Measurements from ENCODE around the gene IRF2.

The IRF2 gene

DNA sequence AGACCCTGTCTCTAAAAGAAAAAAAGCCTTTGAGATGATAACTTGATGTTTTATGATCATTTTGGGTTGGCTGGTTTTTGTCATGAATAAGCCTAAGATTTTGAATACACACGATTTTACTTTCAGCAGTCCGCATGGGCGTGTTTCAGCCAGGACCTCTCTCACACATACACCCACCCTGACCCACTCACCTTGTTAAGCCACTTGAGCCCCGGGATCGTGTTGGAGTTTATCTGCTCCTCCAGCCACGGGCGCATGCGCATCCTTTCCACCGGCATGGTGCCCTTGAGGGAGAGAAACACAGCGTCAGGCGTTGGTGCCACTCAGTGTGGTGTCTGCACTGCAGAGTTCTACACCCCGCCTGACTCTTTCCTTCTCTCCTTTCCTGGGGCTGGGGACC lies 45.6 kb downstream of the IRF2 start:
- FAIRE-seq: no peak

DNA sequence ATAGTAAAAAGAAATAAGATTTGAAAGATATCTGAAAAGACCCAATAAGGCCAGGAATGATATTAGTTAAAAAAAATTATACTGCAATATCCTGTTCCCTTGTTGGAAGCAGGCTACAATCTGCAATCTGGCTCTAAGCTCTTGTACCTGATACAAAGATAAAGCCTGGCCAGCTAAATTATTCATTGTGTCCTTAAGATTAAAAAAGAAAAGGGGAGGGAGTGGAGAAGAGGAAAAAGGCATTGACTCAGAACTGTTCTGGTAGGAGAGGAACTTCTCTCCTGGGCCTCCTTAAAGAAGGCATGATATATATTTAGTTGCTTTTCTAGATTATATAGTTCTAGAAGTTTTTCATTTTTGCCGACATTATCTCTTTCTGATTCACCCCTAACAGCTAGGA lies 46.7 kb downstream of the IRF2 start:
- FAIRE-seq: no peak

DNA sequence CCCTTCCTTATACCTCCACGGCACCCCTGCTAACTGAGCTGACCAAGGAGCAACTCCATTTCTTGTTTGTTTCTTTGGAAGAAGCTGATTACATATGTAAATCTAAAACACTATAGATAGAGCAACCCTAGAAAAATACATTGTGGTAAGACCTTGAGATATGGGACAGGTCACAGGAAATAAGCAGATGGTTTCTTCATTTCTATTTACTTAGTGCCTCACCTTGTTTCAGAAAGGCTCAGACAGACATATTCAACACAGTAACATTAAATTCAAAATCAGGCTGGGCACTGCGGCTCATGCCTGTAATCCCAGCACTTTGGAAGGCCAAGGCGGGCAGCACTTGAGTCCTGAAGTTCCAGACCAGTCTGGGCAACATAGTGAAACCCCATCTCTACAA lies 47.3 kb downstream of the IRF2 start:
- FAIRE-seq: no peak

DNA sequence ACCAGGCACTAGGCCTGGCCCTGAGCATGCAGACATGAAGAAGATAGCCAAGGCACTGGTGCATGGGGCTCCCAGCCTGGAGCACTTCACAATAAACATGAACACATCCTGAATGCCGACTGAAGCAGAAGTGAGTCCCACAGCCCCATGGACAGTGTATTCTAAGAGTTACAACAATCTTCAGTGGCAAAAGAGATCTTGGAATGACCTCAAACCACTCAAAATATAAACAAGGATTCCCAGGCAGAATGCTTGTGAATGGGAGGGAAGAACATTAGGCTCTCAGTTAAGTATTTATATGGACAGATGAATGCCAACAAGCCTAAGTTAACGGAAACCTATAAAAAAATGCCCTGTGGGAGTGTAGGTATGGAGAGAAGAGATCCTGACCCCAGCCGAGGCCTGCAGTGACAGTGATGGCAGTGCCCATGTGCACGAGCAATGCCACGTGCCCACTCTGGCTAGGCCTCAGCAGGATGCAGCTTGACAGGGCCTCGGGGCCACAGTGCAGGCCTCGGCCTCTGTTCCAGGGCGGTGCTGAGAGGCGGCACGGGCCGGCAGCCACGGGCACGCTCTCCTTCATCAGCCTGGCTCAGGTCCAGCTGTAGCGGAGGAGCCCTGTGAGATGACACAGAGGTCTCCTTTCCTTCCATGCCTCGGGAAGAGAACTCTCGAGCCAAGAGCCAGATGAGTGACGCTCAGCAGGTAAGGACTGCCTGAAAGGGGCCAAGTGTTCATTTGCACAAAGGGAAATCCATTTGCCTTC lies 49.2 kb downstream of the IRF2 start:
- no peak for FAIRE-seq

DNA sequence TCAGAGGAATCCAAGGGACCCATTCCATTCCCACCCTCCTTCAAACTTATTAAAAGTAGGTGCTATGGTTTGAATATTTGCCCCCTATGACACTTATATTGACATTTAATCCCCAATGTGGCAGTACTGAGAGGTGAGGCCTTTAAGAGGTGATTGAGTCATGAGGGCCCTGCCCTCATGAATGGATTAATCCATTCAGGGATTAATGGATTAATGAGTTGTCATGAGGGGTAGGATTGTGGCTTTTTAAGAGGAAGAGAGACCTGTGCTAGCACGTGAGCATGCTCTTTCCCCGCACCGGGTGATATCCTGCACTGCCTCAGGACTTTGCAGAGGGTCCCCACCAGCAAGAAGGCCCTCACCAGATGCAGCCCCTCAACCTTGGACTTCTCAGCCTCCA lies 50.1 kb downstream of the IRF2 start:
- no peak for FAIRE-seq

DNA sequence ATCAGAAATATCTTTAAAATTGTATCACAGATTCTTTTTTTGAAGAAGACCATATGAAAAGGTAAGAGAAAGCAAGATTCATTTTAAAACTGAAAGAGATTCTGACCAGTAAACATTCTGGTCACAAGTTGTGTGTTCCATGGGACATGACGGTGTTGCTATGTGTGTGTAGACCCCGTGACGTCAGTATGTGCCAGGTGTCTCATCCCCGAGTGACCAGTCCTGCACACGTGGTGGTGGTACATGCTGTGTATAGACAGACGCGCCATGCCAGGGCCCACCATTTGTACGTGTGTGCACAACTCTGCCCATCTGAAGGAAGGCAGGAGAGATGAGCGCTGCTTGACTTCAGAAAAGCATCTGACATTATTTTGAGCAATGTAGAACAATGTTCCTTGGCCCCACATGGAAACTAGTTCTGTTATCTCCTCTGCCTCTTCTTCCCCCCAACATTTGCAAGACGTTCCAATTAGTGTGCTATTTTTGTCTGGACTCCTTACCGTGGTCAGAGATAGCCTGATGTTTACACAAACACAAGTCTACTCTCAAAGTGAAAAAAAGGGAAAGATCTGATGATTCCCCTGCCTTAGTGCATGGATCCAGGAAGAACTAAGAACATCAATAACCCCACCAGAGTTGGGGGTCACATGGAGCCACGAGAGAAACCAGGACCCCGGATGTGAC lies 51.2 kb downstream of the IRF2 start:
- FAIRE-seq: no peak

DNA sequence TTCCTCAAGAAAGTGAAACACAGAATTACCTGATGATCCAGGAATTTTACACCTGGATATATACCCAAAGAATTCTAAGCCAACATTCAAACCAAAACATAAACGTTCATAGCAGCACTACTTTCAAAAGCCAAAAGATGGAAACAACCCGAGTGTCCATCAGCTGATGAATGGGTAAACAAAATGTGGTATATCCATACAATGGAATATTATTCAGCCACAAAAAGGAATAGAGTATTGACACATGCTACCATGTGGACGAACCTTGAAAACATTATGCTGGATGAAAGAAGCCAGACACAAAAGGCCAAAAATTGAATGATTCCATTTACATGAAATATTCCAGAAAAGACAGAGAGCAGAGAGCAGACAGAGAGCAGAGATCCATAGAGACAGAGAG lies 52.0 kb downstream of the IRF2 start:
- FAIRE-seq: no peak

DNA sequence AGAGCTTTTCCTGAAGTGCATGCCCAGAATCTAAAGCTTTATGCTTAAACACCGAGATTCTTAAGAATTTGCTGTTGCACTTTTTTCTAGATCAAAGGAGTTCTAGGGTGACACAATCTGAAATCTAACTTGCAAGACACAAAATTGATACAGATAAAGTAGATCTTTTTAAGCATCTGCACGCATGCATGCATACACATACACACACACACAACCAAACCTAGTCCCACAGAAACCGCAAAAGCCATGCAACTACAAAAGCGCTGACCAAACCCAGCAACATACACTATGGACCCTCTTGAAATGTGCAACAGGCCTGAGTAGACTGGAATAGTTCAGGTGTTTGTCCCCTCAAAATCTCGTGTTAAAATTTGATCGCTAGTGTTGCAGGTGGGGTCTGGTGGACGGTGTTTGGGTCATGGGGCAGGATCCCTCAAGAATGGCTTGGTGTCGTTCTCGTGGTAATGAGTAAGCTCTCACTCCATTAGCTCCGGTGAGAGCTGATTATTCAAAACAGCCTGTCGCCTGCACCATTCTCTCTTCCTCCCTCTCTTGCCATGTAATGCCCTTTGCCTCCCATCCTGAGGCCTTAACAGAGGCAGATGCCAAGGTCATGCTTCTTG lies 52.7 kb downstream of the IRF2 start:
- no peak for FAIRE-seq

DNA sequence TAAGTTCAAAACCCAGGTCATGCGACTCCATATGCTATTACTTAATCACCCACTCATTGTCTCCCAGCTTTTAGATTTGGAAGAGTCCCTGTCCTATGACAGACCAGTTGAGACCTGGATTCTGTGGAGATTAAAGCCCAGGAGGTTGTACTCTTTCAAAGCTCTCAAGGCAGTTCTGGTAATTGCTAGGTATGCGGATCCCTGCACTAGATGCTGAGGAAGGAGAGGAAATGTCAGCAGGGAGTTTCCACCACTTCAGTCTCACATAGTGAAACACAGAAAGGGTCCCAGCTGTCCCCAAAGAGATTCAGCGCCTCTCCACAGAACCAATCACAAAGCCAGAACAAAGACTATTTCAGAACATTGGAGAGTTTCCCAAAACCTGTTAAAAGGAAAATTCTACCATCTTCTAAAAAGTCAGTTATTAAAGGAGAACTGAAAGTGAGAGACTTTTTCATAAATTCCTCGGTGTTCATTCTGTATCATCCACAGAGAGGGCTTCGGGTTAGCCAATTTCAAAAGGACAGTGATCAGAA lies 53.4 kb downstream of the IRF2 start:
- FAIRE-seq: no peak

DNA sequence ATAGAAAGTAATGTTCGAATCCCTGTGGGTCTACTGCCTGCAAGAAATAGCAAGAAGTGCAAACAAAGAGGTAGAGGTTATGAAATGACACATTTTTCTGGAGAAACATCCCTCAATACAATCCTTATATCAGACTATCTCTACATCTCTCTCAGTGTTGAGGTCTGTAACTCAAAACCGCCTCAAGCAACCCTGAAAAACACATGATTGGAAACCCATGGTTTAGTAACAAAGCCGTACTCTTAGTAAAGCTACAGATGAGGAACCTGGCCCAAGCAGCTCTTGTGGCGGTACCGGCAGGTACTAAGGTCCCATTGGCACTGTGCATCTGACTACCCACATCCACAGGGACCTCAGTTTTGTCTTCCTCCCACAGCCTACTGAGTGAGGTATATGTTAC lies 53.9 kb downstream of the IRF2 start:
- FAIRE-seq: no peak

DNA sequence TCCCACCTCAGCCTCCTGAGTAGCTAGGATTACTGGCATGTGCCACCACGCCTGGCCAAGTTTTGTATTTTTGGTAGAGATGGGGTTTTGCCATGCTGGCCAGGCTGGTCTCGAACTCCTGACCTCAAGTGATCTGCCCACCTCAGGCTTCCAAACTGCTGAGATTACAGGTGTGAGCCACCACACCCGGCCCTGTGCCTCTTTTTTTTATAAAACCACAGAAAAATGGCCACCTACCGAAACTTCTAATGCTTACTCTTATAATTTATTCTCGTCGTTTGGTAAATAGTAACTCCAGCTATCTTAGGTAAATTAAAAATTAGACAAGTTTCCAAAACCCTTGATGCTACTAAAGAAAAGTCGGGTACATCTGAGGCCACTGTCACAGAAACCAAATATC lies 54.4 kb downstream of the IRF2 start:
- no peak for FAIRE-seq

DNA sequence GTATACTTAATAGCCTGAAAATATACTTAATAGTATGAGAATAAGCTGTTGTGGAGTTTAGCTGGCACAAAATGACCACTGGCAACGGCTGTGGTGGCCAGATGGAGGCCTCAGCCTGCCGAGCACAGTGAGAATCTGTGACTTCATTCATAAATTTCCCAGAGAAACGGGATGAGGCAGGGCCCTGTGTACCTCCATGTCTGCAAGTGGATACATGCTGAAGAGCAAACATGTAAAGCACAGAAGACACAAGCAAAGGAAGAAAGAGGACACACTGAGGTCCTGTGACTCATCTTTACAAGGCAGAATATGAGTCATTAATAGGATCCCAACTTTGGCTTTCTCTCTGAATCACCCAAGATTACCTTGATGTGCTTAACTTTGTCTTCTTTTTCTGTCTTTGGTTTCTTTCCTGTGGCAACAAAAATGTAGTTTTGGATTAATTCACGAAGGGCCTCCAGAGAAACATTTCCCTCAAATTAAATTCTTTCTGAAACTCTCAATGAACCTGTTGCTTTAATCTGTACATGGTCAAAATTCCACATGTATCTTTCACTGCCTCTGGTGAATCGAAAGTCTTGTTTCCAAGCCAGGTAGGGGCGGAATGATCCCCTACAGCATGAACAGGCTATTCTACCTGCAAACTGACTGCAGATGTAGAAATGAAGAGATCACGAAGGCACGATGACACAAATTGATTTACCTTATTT lies 56.4 kb downstream of the IRF2 start:
- FAIRE-seq: no peak

DNA sequence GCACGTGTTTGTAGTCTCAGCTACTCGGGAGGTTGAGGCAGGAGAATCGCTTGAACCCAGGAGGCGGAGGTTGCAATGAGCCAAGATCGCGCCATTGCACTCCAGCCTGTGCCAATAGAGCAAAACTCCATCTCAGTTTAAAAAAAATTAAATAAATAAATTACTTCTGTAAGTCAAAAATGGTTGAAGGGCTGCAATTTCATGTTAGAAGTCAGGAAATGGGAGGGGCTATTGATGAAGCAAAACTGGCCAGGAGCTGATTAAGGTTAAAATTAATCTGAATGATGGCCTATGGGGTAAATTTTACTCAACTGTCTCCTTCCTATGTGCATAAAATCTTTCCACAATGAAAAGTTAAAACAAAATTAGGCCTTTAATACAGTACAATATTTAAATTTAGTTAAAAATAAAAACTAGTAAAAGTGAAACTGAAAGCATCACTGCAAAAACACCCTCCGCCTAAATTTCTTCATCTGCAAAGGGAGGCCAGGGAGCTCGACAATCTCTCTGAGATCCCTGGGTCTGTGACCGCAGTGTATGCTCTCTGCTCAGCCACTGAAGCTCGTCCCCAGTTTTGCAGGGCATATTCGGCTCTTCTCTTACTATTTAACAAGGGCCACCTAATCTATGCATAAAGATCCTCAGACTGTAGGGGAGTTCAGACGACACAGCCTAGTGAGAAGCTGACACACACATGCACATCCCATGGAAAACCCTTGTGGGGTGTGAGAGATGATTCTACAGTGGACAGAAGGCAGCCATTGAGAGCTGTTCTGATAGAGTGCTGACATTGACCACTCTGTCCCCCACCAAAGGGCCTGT lies 57.2 kb downstream of the IRF2 start:
- FAIRE-seq: no peak

DNA sequence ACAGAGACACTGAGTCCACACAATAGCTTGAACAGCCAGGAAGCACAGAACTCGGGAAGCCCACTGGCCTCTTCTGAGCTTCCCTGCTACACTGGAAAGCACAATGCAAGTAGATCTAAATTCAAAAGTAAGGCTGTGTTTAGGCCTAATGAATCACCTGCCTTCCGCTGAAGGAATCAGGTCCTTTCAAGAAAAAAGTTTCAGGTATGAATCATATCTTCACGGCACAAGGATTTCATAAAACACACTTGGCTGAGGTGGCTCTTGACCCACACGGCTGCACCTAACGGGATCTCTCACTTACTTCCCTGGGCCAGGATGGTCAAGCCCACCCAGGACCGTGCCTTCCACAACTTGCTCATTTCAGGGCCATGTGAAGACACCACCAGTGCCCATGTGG lies 59.3 kb downstream of the IRF2 start:
- FAIRE-seq: no peak

DNA sequence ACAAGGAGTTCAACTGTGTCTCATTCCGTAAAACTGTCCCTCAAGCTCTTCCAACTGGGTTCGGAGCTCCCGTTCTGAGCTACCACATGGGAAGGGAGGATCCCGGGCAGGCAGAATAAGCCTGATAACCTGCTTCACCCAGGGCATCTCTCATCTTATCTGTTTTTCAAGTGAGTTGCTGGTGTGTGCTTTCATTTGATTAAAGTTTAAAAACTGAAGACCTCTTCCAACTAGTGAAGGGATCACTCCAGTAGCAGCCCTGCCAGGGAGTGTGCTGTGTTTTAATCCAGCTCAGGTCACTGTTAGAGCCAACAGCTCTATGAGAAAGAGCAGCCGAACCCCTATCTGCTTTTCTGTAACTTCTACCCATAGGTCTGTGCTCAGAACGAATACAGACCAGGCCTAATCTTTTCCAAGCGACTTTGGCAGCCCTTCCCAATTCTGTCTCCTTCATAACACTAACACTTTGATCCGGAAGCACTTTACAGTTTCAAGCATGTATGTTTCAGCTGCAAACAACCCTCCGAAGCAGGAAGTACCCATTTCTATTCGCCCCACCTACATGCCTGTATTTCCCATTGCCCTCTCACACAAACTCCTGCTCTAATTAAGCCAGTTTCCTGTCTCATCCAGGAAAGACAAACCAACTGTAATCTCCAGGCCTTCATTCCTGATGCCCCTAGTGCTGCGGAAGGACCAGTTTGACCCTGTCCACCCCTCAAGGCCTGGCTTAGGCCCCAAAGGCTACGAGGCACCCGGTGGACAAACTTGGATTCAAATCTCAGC lies 60.9 kb downstream of the IRF2 start:
- no peak for FAIRE-seq

DNA sequence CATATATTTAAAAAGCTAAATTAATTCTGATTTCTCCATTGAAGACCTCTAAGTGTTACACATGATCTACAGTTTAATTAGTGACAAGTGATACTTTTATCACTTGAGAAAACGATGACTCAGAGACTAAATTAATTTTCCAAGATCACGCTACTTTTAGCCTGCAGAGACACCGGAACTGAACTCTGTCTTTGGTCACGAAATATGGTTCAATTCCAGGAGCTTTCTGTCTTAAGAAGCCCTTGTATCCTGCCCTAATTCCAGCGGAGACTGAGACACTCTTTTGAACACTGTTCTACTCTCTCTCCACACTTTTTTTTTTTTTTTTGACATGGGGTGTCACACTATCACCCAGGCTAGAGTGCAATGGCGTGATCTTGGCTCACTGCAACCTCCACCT lies 63.6 kb downstream of the IRF2 start:
- FAIRE-seq: no peak

DNA sequence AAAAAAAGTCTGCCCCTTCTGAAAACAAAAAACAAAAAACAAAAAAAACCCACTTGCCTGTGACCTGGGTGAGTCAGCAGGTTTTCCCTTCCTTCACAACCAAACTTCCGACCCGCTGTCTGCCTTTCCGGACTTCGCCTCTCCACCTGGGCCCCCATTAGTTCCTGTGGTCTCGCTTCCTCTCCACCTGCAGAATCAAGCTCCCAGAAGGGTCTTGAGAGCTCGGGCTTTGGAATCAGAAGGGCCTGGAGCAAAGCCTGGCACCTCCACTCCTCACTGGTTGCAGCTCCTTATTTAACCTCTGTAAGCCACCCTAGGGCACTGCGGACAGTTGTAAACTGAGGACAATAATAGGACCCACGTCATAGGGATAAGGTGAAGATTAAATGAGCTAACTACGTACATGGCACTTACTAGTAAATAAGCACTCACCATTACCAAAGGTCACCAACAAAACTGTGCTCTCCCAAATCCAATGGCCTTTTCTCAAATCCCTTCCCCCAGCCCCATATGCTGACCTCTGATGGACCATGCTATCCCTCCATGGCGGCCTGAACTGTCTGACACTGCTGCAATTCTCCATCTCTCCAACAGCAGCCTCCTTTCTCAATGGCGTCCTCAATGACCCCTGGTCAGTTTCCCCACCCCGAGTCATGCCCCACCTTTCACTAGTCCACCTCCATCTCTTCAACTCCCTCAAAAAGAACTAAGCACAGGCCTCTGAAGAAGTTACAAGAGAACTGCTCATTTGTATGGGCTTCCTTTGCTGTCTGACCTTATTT lies 64.2 kb downstream of the IRF2 start:
- FAIRE-seq: no peak

DNA sequence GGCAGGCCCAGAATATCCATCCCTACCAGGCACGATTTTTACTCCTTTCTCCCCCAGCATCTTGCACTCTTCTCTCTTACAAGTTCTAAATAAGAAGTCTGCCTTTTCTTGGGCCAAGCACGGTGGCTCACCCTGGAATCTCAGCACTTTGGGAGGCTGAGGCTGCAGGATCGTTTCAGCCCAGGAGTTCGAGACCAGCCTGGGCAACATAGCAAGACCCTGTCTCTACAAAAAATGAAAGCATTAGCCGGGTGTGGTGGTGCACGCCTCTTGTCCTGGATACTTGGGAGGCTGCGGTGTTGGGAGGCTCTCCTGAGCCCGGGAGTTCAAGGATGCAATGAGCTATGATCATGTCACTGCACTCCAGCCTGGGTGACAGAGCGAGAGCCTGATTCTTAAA lies 64.8 kb downstream of the IRF2 start:
- no peak for FAIRE-seq

DNA sequence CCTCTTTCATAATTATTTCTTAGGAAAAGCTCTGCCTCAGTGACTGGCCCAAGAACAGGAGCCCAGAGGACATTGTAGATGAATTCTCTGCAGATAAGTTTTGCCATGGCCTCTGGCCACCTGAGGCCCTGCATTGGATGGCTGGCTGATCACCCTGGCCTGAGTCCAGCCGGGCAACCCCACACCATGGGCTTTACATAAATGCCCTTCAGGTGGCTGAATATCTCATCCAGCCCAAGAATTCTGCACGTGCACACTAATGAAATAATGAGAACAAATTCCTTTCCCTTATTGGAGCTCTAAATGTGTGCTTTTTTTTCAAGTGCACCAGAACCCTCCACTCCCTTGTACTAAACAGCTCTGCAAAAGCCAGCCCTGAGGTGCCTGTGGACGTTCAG lies 65.7 kb downstream of the IRF2 start:
- FAIRE-seq: no peak

DNA sequence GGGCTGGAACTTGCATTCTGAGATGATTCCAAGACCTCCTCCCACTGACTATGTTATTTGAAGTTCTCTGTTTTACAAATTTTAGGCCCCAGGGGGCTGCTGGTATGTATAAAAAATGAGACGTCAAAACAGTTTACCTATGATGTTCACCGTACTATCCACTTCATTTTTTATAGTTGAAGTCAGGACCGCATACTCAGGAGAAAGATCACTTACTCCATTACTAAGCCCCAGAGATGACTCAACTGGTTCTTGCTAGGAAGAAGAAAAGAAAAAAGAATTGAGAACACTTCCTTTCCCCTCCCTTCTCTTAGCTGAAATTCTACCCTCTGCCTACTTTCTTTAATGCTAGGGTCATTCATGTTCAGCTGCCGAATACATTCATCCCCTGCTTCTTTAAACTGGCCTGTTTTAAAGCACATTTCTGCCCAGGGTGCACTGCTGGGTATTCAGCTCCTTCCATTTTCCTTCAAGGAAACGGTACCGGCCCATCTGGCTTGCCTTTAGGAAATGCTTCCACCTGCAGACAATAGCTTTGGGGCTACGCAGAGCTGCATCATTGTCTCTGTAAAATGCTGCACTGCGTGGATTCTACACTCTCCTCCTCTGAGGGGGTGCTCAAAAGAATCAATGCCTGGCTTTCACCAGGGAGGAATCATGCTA lies 66.2 kb downstream of the IRF2 start:
- no peak for FAIRE-seq
